Breast epithelium (tissue), 3 donors: ENCODE data around the gene YLPM1.

ENCODE experiments used
- POLR2A ChIP-seq: fragments of 450-650 bp; IDR thresholded peaks from one replicate; pipeline ENCODE4 v1.6.1; 2016; ENCODE audit warnings: antibody characterized with exemption, mild to moderate bottlenecking, moderate library complexity
- POLR2AphosphoS5 ChIP-seq, 3 donors: sonication (generic); formaldehyde crosslinking; IDR thresholded peaks; one replicate each; pipeline ENCODE4 v1.6.1; 2017; ENCODE audit warnings: antibody characterized with exemption in 3 of 3
- TF ChIP-seq, protein P1 (sequence below), 3 donors: fragments of 450-650 bp; IDR thresholded peaks; one replicate each; pipeline ENCODE4 v1.5.1; 2016 to 2017; ENCODE audit warnings: antibody characterized with exemption in 3 of 3, mild to moderate bottlenecking in 3 of 3, moderate library complexity in 3 of 3

DNA sequence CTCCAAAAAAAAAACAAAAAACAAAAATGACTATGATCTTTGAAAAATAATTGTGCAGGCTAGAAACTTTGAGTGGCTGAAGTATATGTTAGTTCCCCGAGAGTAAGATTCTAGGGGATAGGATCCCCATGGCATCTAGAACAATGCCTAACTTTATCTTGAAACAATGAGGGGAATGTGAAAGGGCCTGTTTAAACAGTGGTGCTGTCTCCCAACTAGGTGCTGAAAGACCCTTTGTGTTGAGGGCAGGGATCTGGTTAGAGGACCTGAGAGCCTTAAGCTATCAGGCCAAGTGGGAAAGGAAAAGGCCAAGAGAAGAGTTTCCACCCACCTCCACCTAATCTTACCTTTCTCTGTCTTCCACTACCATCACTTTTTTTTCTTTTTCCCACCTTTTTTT, 6.8 kb upstream of the YLPM1 start:
- TF ChIP-seq, protein P1, sequence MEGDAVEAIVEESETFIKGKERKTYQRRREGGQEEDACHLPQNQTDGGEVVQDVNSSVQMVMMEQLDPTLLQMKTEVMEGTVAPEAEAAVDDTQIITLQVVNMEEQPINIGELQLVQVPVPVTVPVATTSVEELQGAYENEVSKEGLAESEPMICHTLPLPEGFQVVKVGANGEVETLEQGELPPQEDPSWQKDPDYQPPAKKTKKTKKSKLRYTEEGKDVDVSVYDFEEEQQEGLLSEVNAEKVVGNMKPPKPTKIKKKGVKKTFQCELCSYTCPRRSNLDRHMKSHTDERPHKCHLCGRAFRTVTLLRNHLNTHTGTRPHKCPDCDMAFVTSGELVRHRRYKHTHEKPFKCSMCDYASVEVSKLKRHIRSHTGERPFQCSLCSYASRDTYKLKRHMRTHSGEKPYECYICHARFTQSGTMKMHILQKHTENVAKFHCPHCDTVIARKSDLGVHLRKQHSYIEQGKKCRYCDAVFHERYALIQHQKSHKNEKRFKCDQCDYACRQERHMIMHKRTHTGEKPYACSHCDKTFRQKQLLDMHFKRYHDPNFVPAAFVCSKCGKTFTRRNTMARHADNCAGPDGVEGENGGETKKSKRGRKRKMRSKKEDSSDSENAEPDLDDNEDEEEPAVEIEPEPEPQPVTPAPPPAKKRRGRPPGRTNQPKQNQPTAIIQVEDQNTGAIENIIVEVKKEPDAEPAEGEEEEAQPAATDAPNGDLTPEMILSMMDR (IDR thresholded peaks at IDR 0.05) = no peak
- TF ChIP-seq POLR2A (no peak), POLR2AphosphoS5 (IDR thresholded peaks at IDR 0.05) (no peak)
